K562 (cell line): ENCODE data around the gene P2RY13. TPM values are rescaled to one million over a fixed set of nuclear protein-coding genes. Genes with fewer than 3 reads are reported as not detected.

Source experiments
- ATAC-seq: fragments of 200-7000 bp; cut with Tn5 transposase; 3 replicates; pipeline ENCODE4 v1.9.1; 2020; ENCODE audit warnings: moderate library complexity
- BruUV-seq: library from RNA; stranded (reverse); fragments of 400-500 nt; replicated peaks from 2 replicates; lab custom pipeline; 2021; lab: Mats Ljungman, UMichigan
- CTCF ChIA-PET: fragments of 300-600 bp; formaldehyde crosslinking; extraction: SDS; loops from one replicate; lab custom pipeline; 2021; ENCODE audit warnings: low intra/inter-chr PET ratio; lab: Yijun Ruan, JAX
- POLR2A ChIA-PET: fragments of 300-600, 350-650 bp; sonication (Branson Sonifier 250); formaldehyde crosslinking; extraction: SDS; loops from one replicate; lab custom pipeline; 2021; ENCODE audit warnings: antibody characterized with exemption, inconsistent platforms; lab: Yijun Ruan, JAX
- DNase-seq, 4 experiments: peaks; one replicate each; pipeline versions ENCODE4 v3.0.0 to v3.0.0-alpha.2; 2011 to 2018; ENCODE audit warnings: low spot score in 3 of 4, mixed read lengths in 3 of 4; ENCODE audit errors: extremely low read depth in 1 of 4
- FAIRE-seq: peaks from 2 replicates; lab custom pipeline; 2011; peaks lifted over from hg19 to GRCh38; lab: Jason Lieb, UNC
- H2AFZ ChIP-seq: 2 replicates; pipeline ENCODE4 v1.6.0; 2011; ENCODE audit warnings: low read depth, low read length, control low read depth, inconsistent platforms
- H3K27ac ChIP-seq: fragments of 200-600 bp; 3 replicates; pipeline ENCODE4 v1.8.0; 2011; ENCODE audit warnings: low read depth, mild to moderate bottlenecking, control low read depth, inconsistent platforms, low read length, moderate library complexity, mixed read lengths; ENCODE audit errors: extremely low read depth
- H3K27me3 ChIP-seq, 2 experiments: fragments of 300-600 bp in 1 of 2; 2 replicates in 1 of 2; 3 replicates in 1 of 2; pipeline versions ENCODE4 v1.6.0 to v1.8.0; 2011; ENCODE audit warnings: inconsistent platforms in 2 of 2, low read length in 2 of 2, mild to moderate bottlenecking in 1 of 2, mixed read lengths in 1 of 2, moderate library complexity in 1 of 2; ENCODE audit not compliant: control insufficient read depth in 2 of 2, insufficient read depth in 2 of 2
- H3K36me3 ChIP-seq: fragments of 300-600 bp; 3 replicates; pipeline ENCODE4 v1.8.0; 2011; ENCODE audit warnings: mild to moderate bottlenecking, low read length, inconsistent platforms; ENCODE audit not compliant: control insufficient read depth, insufficient read depth
- H3K4me1 ChIP-seq, 2 experiments: fragments of 200-600 bp in 1 of 2; replicated peaks in 1 of 2; 2 replicates in 1 of 2; 3 replicates in 1 of 2; pipeline versions ENCODE4 v1.5.1 to v1.8.0; 2011; ENCODE audit warnings: inconsistent platforms in 2 of 2, low read length in 2 of 2, mild to moderate bottlenecking in 1 of 2, mixed read lengths in 1 of 2, moderate library complexity in 1 of 2; ENCODE audit not compliant: control insufficient read depth in 2 of 2, insufficient read depth in 2 of 2
- H3K4me2 ChIP-seq: 2 replicates; pipeline ENCODE4 v1.6.1; 2011; ENCODE audit warnings: low read length, control low read depth, inconsistent platforms, mixed read lengths; ENCODE audit not compliant: insufficient read depth
- H3K4me3 ChIP-seq: fragments of 200-600 bp; sonication (generic), shearing (Covaris generic); 2 replicates; pipeline ENCODE4 v1.5.1; 2016; ENCODE audit warnings: control low read depth, inconsistent platforms
- H3K79me2 ChIP-seq: fragments of 200-600 bp; 3 replicates; pipeline ENCODE4 v1.8.0; 2011; ENCODE audit warnings: low read length, inconsistent platforms; ENCODE audit not compliant: control insufficient read depth, insufficient read depth
- H3K9ac ChIP-seq, 2 experiments: 2 replicates each; pipeline versions ENCODE4 v1.6.0 to v1.6.1; 2011; ENCODE audit warnings: low read depth in 2 of 2, low read length in 2 of 2, control low read depth in 1 of 2, inconsistent platforms in 1 of 2, mild to moderate bottlenecking in 1 of 2, mixed read lengths in 1 of 2; ENCODE audit not compliant: insufficient read depth in 1 of 2
- H3K9me1 ChIP-seq: one replicate; pipeline ENCODE4 v1.6.0; 2011; ENCODE audit warnings: inconsistent platforms, mild to moderate bottlenecking, low read length, moderate library complexity; ENCODE audit not compliant: control insufficient read depth, insufficient read depth
- H3K9me3 ChIP-seq: replicated peaks from 2 replicates; pipeline ENCODE4 v1.5.1; 2011; ENCODE audit warnings: low read depth, low read length, inconsistent platforms; ENCODE audit not compliant: control insufficient read depth, insufficient read depth
- H4K20me1 ChIP-seq: replicated peaks from 2 replicates; pipeline ENCODE4 v1.6.1; 2011; ENCODE audit warnings: low read length, inconsistent platforms, mixed read lengths; ENCODE audit not compliant: control insufficient read depth, insufficient read depth
- CEBPG ChIP-seq, 3 experiments: fragments of 200-800 bp in 1 of 3; sonication (Bioruptor generic) in 1 of 3; sonication (generic) in 1 of 3; formaldehyde crosslinking in 1 of 3; IDR thresholded peaks in 2 of 3; conservative IDR thresholded peaks in 1 of 3; 2 replicates each; pipeline versions ENCODE4 v1.6.1 to v1.8.0; 2016 to 2022; ENCODE audit warnings: missing compliant biosample characterization in 2 of 3, missing genetic modification characterization in 2 of 3, mild to moderate bottlenecking in 1 of 3, missing genetic modification reagents in 1 of 3
- CTBP1 ChIP-seq: fragments of 450-650 bp; IDR thresholded peaks from 2 replicates; pipeline ENCODE4 v1.6.1; 2016; ENCODE audit warnings: borderline replicate concordance
- GABPA ChIP-seq: fragments of 200-800 bp; sonication (Bioruptor generic); conservative IDR thresholded peaks from 2 replicates; pipeline ENCODE4 v1.6.1; 2016; ENCODE audit warnings: low read depth, missing genetic modification characterization, missing compliant biosample characterization
- MTA1 ChIP-seq: fragments of 450-650 bp; IDR thresholded peaks from 2 replicates; pipeline ENCODE4 v1.6.1; 2017; ENCODE audit warnings: borderline replicate concordance
- RAD21 ChIP-seq, 2 experiments: fragments of 250-450 bp in 1 of 2; fragments of 450-650 bp in 1 of 2; sonication (Bioruptor Pico) in 1 of 2; formaldehyde crosslinking in 1 of 2; IDR thresholded peaks in 1 of 2; conservative IDR thresholded peaks in 1 of 2; 2 replicates each; pipeline versions ENCODE4 v1.4.0 to v1.8.0; 2020 to 2022; ENCODE audit warnings: mild to moderate bottlenecking in 2 of 2, moderate library complexity in 1 of 2
- TEAD1 ChIP-seq, 2 experiments: fragments of 450-650 bp in 1 of 2; sonication (generic) in 1 of 2; formaldehyde crosslinking; IDR thresholded peaks; 2 replicates each; pipeline versions ENCODE4 v1.4.0 to v1.8.0; 2020 to 2022; ENCODE audit warnings: mild to moderate bottlenecking in 2 of 2, missing genetic modification reagents in 1 of 2
- TEAD4 ChIP-seq, 2 experiments: sonication (generic) in 1 of 2; formaldehyde crosslinking in 1 of 2; IDR thresholded peaks; 2 replicates each; pipeline versions ENCODE4 v1.6.1 to v1.8.0; 2012 to 2022; ENCODE audit warnings: borderline replicate concordance in 1 of 2, inconsistent platforms in 1 of 2, low read length in 1 of 2, mild to moderate bottlenecking in 1 of 2, missing genetic modification reagents in 1 of 2
- WGBS: fragments of 100-300 bp; shearing (Covaris generic); methylation state at CpG from one replicate; pipeline ENCODE4 v1.1.6; 2016; ENCODE audit warnings: low coverage, mixed read lengths; ENCODE audit not compliant: insufficient coverage; ENCODE audit errors: missing lambda C conversion rate; 5-methylcytosine and 5-hydroxymethylcytosine counted together
- in situ Hi-C: fragments of 300-500 bp; cut with MboI; formaldehyde crosslinking; loops from 4 replicates; pipeline ENCODE4 v1.15.0; 2018; ENCODE audit warnings: inconsistent platforms, mixed read lengths
- intact Hi-C: fragments of 100-400 bp; cut with micrococcal nuclease; formaldehyde crosslinking; loops from 2 replicates; pipeline ENCODE4 v1.14.2; 2022
- polyA plus RNA-seq, 8 experiments: library from polyadenylated mRNA; depleted of rRNA in 4 of 8; stranded (reverse) in 5 of 8; unstranded in 3 of 8; fragments of >200 nt; fragmentation: Nextera tagmentation in 2 of 8; fragmentation: Illumina TruSeq in 1 of 8; extraction: Ambion mirVana in 2 of 8; extraction: Trizol in 1 of 8; gene quantifications; 2 replicates each; pipeline versions ENCODE4 v1.2.1 to v1.2.3, GENCODE V29; 2011 to 2014; ENCODE audit warnings: inconsistent platforms in 1 of 8, missing spikeins in 1 of 8
- total RNA-seq, 7 experiments: library from RNA; depleted of rRNA in 6 of 7; stranded (reverse); fragments of >200 nt in 6 of 7; fragmentation: Illumina TruSeq in 2 of 7; extraction: Trizol in 2 of 7; gene quantifications; 2 replicates each; pipeline versions ENCODE4 v1.2.1 to v1.2.3, GENCODE V29; 2011 to 2021; ENCODE audit warnings: low replicate concordance in 1 of 7
- TF ChIP-seq, protein P1 (sequence below), 2 experiments: fragments of 450-650 bp in 1 of 2; sonication (generic) in 1 of 2; formaldehyde crosslinking in 1 of 2; IDR thresholded peaks in 1 of 2; conservative IDR thresholded peaks in 1 of 2; 2 replicates each; pipeline versions ENCODE4 v1.6.1 to v1.8.1; 2016 to 2023; ENCODE audit warnings: mild to moderate bottlenecking in 2 of 2, moderate library complexity in 2 of 2, inconsistent platforms in 1 of 2, missing genetic modification reagents in 1 of 2

Gene P2RY13
- total and polyA plus RNA-seq, 9 of the 15 experiments (the other 6 are each of a cell fraction or from before 2014, with no cell fraction given) = not detected

GRCh38 chr3:151305060-151305774 is 24.1 kb downstream of the P2RY13 start:
- TF ChIP-seq CTBP1 (peak; percentile 29; the same call in 1 of the 2 replicates), CEBPG (CRISPR knock-in tag; IDR thresholded peaks at IDR 0.05) (no peak), CEBPG (tag; conservative IDR thresholded peaks at IDR 0.05 in 1 of 2, IDR thresholded peaks at IDR 0.05 in 1 of 2) (peak in 1 of 2 experiments; percentile 32; a peak in 1 of 4 replicates), MTA1 (no peak), TEAD1 (CRISPR knock-in tag; IDR thresholded peaks at IDR 0.05) (peak in 1 of 2 experiments; percentile 69; a peak in 1 of 4 replicates), TEAD4 (IDR thresholded peaks at IDR 0.05; ENCODE audit: low read length) (peak; percentile 42; the same call in 1 of the 2 replicates), TEAD4 (CRISPR knock-in tag; IDR thresholded peaks at IDR 0.05; ENCODE audit: borderline replicate concordance) (no peak), RAD21 (CRISPR knock-in tag; conservative IDR thresholded peaks at IDR 0.05 in 1 of 2, IDR thresholded peaks at IDR 0.05 in 1 of 2) (0 out of 4 replicates have a peak, but pooled peaks of 1 of the 2 experiments have one; percentile 13), GABPA (tag) (no peak)
- TF ChIP-seq, protein P1, sequence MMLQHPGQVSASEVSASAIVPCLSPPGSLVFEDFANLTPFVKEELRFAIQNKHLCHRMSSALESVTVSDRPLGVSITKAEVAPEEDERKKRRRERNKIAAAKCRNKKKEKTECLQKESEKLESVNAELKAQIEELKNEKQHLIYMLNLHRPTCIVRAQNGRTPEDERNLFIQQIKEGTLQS (IDR thresholded peaks at IDR 0.05) = peak; percentile 9; the same call in 1 of the 2 replicates
- TF ChIP-seq, protein P1 (CRISPR knock-in tag; conservative IDR thresholded peaks at IDR 0.05) = no peak
- Histone ChIP-seq H2AFZ (no peak overlapping the region), H3K9ac (no peak overlapping the region), H3K9me1 (peaks cover 3% of the 10 kb centered on the region), H3K27ac (no peak overlapping the region), H4K20me1 (no peaks in the 10 kb centered on the region; the same call in 1 of the 2 replicates), H3K79me2 (no peaks in the 10 kb centered on the region), H3K27me3 (peaks cover 0 to 9% of the 10 kb centered on the region in 2 experiments; a peak in 2 of 5 replicates), H3K4me1 (no peaks in the 10 kb centered on the region), H3K36me3 (no peaks in the 10 kb centered on the region), H3K4me2 (no peak overlapping the region), H3K4me3 (no peak overlapping the region), H3K9me3 (no peaks in the 10 kb centered on the region)
- intact Hi-C loops = no loop called here
- ChIA-PET POLR2A (no interaction called here), CTCF (no interaction called here)
- FAIRE-seq (peak; percentile 49), DNase-seq (no peak), ATAC-seq (no peak)
- no TSS peak for BruUV-seq
- WGBS = 1% methylated on average over 7 of the region's 7 CpGs
- in situ Hi-C loops = no loop called here
